ENCODE results near the gene IL1RAP. TPM values are rescaled to one million over a fixed set of nuclear protein-coding genes. Genes with fewer than 3 reads are reported as not detected.

Gene IL1RAP
- total and polyA plus RNA-seq, 2 donors (not counting 3 experiments of a cell fraction or from before 2014, with no cell fraction given) = 4.3 to 9.2 TPM

GRCh38 chr3:190564175-190564574 is 50.3 kb downstream of the IL1RAP start:
- Histone ChIP-seq H3K9ac (replicated peaks; ENCODE audit: extremely low read depth, insufficient read depth, low read length) (no peak overlapping the region), H4K20me1 (replicated peaks; ENCODE audit: control insufficient read depth, extremely low read depth, insufficient read depth, low read length) (no peaks in the 10 kb centered on the region), H3K27ac (ENCODE audit: insufficient read depth, low read depth, low read length) (no peak overlapping the region), H3K4me2 (ENCODE audit: insufficient read depth, low read length) (no peak overlapping the region), H2AFZ (ENCODE audit: low read depth, low read length) (no peak overlapping the region), H3K36me3 (ENCODE audit: control insufficient read depth in 2 of 2, extremely low read depth in 1 of 2, insufficient read depth in 2 of 2, low read length in 2 of 2) (no peaks in the 10 kb centered on the region), H3K4me3 (replicated peaks in 1 of 3; ENCODE audit: insufficient read depth in 1 of 3, low read depth in 1 of 3, low read length in 3 of 3) (no peak overlapping the region), H3K9me1 (replicated peaks; ENCODE audit: control insufficient read depth, extremely low read depth, insufficient read depth, low read length) (no peaks in the 10 kb centered on the region), H3K4me1 (ENCODE audit: control insufficient read depth, extremely low read depth, insufficient read depth, low read length) (peaks cover 15% of the 10 kb centered on the region), H3K27me3 (ENCODE audit: control insufficient read depth in 2 of 2, insufficient read depth in 2 of 2, low read length in 2 of 2) (no peaks in the 10 kb centered on the region), H3K79me2 (ENCODE audit: control insufficient read depth, insufficient read depth, low read length) (no peaks in the 10 kb centered on the region), H3K9me3 (replicated peaks; ENCODE audit: control insufficient read depth, insufficient read depth, low read length) (no peaks in the 10 kb centered on the region)
- FAIRE-seq (no peak), DNase-seq (ENCODE audit: low read depth, low spot score) (no peak)
- ChIA-PET POLR2A (no interaction called here), CTCF (interaction anchor here (1.3 kb wide), 1 partner anchor 30 kb away, joined by 3 read pairs; no protein-coding TSS in a partner anchor)
- intact Hi-C loops (cut with micrococcal nuclease) = loop anchor here (10.0 kb wide), 2 partner anchors 539 to 659 kb away; no protein-coding TSS in a partner anchor
- TF ChIP-seq GATA2 (IDR thresholded peaks at IDR 0.05; ENCODE audit: insufficient read depth, insufficient read length, low read depth, low read length) (no peak), CTCF (IDR thresholded peaks at IDR 0.05; ENCODE audit: extremely low read depth in 1 of 2, insufficient read depth in 1 of 2, low read depth in 1 of 2, low read length in 2 of 2) (no peak), EZH2 (IDR thresholded peaks at IDR 0.05; ENCODE audit: borderline replicate concordance, low read depth, low read length, severe bottlenecking) (no peak), JUN (IDR thresholded peaks at IDR 0.05; ENCODE audit: borderline replicate concordance, insufficient read depth, insufficient read length, low read depth) (no peak), FOS (IDR thresholded peaks at IDR 0.05; ENCODE audit: borderline replicate concordance, insufficient read depth, low read length) (no peak), MYC (IDR thresholded peaks at IDR 0.05; ENCODE audit: low read depth, low read length) (no peak), MAX (IDR thresholded peaks at IDR 0.05; ENCODE audit: insufficient read depth, insufficient read length) (no peak), POLR2AphosphoS5 (IDR thresholded peaks at IDR 0.05; ENCODE audit: insufficient read depth, low read depth, low read length) (no peak), POLR2A (IDR thresholded peaks at IDR 0.05; ENCODE audit: low read depth, low read length) (no peak)
- dilution Hi-C loops (cut with MboI; ENCODE audit: extremely low pct_ligation_motif_present, low sequenced_read_pairs) = no loop called here
- BruUV-seq (replicated peaks) = no TSS peak

Data from endothelial cell of umbilical vein (primary cell).